PC-9 (cell line): ENCODE data around the gene ARID4B.

Experiments used
- EZH2 ChIP-seq: fragments of 200-600 bp; sonication (generic); IDR thresholded peaks from 2 replicates; pipeline ENCODE4 v1.8.0; 2017; ENCODE audit warnings: antibody characterized with exemption, low read depth
- TF ChIP-seq, protein P1 (sequence below): fragments of 200-600 bp; sonication (generic); conservative IDR thresholded peaks from 2 replicates; pipeline ENCODE4 v1.6.1; 2017; ENCODE audit warnings: mixed run types, antibody characterized with exemption, mild to moderate bottlenecking, moderate library complexity

DNA sequence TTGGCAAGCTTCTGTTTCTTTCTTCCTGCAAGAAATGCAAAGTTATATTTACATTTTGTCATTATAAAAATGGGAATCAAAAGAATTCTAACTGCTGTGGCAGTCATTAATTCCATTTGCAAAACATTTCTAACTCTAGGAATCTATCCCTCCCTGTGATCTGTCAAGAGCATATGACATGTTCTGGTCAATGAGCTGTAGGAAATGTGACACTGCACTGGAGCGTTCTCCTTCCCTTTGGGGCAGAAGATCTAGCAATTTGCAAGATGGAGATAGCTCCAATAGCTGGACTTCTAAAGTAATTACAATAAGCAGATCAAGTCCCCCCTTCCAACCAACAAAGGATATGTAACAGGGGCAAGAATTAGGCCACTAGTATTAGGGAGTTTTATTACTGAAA lies 205.6 kb downstream of the ARID4B start:
- TF ChIP-seq, protein P1, sequence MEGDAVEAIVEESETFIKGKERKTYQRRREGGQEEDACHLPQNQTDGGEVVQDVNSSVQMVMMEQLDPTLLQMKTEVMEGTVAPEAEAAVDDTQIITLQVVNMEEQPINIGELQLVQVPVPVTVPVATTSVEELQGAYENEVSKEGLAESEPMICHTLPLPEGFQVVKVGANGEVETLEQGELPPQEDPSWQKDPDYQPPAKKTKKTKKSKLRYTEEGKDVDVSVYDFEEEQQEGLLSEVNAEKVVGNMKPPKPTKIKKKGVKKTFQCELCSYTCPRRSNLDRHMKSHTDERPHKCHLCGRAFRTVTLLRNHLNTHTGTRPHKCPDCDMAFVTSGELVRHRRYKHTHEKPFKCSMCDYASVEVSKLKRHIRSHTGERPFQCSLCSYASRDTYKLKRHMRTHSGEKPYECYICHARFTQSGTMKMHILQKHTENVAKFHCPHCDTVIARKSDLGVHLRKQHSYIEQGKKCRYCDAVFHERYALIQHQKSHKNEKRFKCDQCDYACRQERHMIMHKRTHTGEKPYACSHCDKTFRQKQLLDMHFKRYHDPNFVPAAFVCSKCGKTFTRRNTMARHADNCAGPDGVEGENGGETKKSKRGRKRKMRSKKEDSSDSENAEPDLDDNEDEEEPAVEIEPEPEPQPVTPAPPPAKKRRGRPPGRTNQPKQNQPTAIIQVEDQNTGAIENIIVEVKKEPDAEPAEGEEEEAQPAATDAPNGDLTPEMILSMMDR, result no peak
- no peak for TF ChIP-seq EZH2
